GM12892 (cell line): ENCODE results near the gene PDYN.

ENCODE experiments used
- POLR2A ChIP-seq: IDR thresholded peaks from 2 replicates; pipeline ENCODE4 v1.6.1; 2011; ENCODE audit warnings: low read depth, low read length, control low read depth
- POLR2AphosphoS5 ChIP-seq: IDR thresholded peaks from 2 replicates; pipeline ENCODE4 v1.6.1; 2011; ENCODE audit warnings: low read depth, low read length, control low read depth
- TAF1 ChIP-seq: IDR thresholded peaks from 2 replicates; pipeline ENCODE4 v1.6.1; 2011; ENCODE audit warnings: low read depth, mild to moderate bottlenecking, control low read depth, low read length, borderline replicate concordance

- TF ChIP-seq POLR2A = no peak
- no peak for TF ChIP-seq POLR2AphosphoS5
- no peak for TF ChIP-seq TAF1
Measured at GRCh38 chr20:1998193-1998520, 4.3 kb upstream of the PDYN start.
